ACHN (cell line): ENCODE measurements around the gene RPAP3.
A peak's percentile ranks its signal among the peaks of the same experiment; 100 is the strongest.

Experiments
- DNase-seq: peaks from one replicate; pipeline ENCODE4 v3.0.0-alpha.2; 2015
- in situ Hi-C: cut with HindIII; loops from 2 replicates; pipeline ENCODE4 v1.10.0; 2017; ENCODE audit warnings: low sequenced_read_pairs, low pct_ligation_motif_present, low pct_unique_long_range_greater_than_20kb

Gene RPAP3

DNA sequence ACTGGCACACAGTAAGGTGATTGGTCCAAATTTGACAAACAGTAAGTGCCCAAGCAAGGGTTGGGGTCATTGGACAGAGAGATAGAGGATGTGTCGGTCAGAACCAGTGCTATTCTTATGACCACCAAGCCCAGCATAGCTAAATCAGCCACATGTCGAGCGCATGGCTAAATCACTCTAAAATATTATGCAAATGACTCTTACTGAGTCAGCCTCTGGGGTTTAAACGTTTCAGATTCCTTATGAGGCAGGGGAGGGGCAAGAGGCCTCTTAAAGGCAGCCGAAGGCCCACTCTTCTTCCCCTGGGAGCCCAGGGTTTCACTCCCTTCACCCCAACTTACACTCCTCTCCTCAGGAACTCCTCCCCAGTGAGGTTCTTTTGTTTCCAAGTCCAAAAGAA is 20.1 kb upstream of the RPAP3 start:
- in situ Hi-C loops, result no loop called here
- DNase-seq, result no peak

DNA sequence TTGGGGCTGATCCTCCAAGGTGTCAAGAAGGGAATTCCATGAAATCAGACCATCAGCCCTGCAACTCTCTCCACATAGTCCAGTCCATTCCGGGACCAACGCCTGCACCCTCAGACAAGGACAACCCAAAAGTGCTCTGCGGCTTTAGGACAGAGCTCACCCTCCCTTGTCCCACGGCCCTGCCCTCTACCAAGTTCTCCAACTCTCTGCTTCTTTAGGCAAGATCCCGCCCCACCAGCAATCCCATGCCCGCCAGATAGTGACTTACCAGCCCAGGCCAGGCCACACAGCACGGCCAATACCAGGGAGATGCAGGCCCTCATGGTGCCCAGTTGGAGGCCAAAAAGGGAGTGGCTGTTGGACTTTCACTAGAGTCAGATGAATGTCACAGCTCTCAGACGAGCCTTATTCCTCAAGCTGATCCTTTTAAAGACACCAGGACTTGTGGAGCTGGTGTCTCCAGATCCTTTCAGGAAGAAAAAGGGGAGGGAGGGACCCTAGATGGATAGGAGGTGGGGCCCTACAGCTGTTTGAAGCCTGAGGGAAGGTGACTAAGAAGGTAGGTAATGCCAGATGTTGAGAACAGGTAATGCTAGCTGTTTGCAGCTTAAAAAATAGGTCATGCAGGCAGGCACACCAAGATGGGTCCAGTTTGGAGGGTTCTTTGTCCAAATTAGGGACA is 19.4 kb upstream of the RPAP3 start, which contains the start of gene ENDOU:
Gene ENDOU, minus strand, starts transcription at position 400 of the 682 bp plus-strand sequence. Its CDS starts 77 bp downstream, at position 323.
- in situ Hi-C loops, result no loop called here
- no peak for DNase-seq

DNA sequence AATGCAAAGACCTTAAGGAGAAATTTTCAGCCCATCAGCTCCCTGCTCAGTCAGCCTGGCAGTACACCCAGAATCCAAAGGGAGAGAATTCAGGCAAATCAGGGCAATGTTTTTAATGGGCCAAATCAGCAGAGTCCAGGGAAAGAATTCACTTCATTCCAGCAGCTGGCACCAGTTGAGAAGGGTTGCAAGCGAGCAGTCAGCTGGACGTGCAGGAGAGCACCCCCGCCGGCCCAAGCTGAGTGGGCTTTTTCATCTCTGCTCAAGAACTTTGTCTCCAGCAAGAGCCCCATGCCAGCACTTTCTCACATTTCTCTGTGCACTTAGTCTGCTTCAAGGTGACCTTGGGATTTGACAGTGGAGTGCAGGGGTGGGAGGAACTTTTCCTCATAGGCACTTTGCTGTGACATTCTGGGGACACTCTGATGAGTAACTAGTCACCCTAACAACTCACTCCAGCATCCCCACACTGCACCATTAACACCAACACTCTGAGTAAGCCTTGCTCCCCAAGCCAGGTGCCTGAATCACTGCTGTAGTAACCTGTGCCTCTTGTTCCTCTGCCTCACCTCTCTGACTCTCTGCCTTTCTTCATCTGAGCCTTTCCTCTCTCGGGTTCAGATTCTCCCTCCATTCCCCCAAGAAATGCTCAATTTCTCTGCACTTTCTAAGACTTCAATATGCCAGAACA is 17.3 kb upstream of the RPAP3 start:
- in situ Hi-C loops, result no loop called here
- DNase-seq, result no peak

DNA sequence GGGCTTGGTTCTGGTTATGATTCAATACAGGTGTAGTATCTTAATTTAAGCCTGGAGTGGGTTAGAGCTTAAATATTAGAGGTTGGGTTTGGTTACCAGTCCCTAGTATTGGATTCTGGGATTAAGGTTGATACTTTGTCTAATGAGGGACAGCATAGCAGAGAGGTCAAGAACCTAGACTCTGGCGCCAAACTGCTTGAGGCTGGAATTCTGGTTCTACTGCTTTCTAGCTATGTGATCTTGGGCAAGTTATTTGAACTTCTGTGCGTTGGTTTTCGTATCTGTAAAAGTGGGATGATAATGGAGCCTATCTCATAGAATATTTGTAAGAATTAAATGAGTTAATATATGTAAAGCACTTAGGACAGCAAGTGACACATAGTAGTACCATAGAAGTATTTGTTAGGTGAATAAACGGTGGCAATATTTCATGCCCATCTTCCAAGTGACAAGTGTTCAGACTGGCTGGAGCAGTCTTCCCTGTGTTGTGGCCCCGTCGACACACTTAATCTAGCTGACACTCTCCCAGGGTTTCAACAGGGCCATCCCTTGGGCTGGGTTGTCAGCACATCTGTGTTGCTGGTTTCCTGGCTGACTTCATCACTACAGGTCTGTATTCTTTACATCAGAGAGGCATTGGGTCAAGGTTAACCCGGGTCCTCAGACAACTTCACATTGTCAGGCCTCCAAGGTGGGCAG is 16.5 kb upstream of the RPAP3 start:
- DNase-seq, result no peak
- in situ Hi-C loops, result no loop called here

DNA sequence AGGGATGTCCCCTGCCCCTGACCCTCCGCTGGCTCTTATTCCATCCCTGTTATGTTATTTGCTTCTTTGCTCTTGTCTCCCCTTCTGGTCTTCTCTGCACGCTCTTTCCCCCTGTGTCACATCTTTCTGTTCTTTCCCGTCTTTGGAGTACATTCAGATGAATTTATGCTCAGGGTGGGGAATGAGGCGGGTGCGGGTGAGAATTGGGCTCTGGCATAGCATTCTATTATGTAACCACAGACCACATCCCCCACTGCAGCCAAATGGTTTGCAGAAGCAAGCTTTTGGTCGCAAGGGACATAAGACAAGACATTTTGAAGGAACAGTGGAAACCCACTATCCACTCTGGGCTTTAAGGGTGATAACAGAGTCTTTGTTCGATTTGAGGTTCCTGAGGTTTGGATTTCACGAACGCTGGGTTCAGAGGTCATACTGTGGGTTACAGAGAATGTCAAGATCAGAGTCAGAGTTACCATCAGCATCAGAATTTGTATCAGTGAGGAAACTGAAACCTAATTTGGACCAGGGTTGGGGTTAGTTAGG is 15.7 kb upstream of the RPAP3 start:
- DNase-seq, result no peak
- in situ Hi-C loops, result no loop called here

DNA sequence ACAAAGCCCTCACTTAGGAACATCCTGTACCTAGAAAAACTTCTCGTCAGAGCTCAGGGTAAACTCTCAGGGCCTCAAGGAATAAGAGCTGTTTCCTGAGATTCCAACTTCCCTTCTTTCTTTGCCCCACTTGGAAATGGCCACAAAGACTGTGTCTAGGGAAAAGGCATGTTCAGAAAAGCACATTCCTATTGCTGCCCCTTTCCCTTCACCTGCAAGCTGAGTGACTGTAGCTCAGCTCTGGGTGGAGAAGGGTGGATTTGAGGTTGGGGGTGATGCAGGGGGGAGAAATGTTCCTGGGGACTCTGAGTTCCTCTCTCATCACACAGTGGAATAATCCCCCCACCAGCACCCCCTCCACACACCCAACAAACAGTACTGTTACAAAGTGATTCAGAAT is 12.7 kb upstream of the RPAP3 start:
- DNase-seq, result no peak
- in situ Hi-C loops, result loop anchor here (10.0 kb wide), 1 partner anchor 56 kb away; the partner anchor contains the start of gene SLC48A1

DNA sequence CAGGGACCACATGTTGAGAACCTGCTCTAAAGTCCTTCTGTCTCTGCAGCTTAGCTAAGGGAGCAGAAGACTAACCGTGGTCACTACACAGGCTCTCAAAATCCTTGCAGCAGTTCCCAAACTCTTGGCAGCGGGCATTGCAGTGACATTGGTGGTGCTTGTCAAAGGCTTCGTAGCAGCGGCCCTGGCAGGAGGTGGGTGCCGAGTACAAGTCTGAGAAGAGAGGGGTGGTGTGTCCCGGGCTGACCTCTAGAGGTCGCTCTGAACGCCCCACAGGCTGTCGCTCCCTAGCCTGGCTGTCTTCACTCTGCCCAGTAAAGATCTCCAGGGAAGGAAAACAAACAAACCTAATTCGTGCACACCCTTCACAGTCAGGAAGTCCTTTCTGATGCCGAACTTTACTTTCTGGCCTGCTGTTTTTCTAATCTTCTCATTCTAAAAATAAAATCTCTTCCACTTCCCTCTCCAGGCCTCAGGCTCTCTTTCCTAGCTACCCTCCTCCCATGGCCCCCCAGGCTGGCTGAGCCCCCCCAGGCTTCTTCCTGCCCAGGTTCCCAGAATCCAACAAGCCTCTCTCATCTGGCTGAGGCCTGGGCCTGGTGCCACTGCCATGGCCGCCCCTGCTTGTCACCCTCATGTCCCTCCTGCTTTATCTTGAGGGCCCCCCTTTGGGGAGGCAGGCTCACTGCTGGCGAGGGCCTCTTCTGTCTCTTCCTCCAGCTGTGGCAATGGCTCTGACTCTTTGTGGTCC is 11.8 kb upstream of the RPAP3 start:
- peak; percentile 75 for DNase-seq
- in situ Hi-C loops, result loop anchor here (10.0 kb wide), 1 partner anchor 57 kb away; the partner anchor contains the start of gene SLC48A1

DNA sequence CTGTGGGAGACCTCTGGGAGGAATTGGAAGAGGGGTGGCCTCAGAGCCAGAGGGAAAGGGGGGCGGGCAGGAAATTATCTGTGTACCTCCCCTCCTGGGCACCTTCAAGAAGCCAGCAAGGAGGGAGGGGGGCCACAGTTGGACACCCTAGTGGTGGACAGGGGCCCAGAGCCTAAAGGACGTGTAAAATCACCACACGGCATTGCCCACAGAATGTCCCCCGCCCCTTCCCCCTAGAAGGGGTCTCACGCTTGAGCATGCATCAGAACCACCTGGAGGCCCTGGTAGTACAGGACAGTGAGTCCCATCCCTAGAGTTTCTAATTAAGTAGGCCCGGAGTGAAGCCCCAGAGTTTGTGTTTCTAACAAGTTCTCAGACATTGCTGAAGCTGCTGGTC is 11.2 kb upstream of the RPAP3 start:
- in situ Hi-C loops, result loop anchor here (10.0 kb wide), 1 partner anchor 58 kb away; the partner anchor contains the start of gene SLC48A1

DNA sequence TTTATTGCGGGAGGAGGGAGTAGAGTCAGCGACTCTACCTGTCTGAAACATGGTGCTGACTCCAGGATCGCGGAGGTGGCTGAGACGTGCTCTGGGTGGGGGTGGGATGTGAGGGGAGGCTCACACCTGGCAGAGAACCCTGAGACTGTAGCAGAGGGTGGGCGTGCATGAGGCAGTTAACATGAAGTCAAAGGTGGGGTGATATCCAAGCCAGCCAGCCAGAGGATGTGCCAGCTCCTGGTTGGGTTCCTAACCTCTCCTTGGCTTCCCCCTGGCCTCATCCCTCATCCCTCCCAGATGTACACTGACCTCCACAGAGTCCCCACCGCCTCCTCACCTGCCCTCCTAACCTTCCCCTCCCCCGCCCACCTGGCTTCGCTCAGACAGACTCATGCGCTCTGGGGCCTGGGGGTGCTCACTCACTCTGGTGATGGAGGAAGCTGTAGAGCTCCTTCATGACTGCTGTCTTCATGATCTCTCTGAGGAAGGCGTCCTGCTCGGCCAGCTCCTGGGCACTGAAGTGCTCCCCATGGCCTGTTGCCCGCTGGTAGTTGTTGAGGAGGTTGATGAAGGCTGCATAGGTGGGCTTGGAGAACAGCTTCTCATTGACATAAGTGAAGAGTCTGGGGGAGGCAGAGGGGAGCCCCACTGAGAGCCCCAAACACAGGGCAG is 10.2 kb upstream of the RPAP3 start:
- in situ Hi-C loops, result loop anchor here (10.0 kb wide), 1 partner anchor 59 kb away; the partner anchor contains the start of gene SLC48A1
- no peak for DNase-seq

More for the DNA sequence above, 11.2 kb upstream of the RPAP3 start:
- DNase-seq, result no peak

DNA sequence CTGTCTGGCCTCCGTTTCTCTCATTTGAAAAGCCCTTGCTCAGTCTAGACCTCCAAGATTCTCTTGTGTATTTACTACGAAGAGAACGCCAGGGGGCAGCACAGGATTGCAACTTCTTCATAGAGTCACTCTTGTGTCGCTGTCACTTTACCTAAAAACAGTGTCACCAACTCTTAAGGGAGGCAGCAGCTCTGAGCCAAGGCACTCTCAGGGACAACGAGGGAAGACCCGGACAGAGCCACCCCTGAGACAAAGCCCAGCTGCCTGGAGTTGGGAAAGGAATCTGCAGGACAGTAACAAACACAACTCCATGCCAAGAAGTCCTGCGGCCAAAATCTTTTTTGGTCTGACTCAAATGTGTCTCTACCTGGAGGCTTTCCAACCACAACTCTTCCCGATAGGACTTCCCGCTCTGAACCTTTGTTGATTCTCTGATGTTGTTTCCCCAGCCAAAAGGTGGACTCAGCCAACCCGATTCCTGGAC is 9.6 kb upstream of the RPAP3 start:
- in situ Hi-C loops, result loop anchor here (10.0 kb wide), 1 partner anchor 59 kb away; the partner anchor contains the start of gene SLC48A1
- peak; percentile 77 for DNase-seq

DNA sequence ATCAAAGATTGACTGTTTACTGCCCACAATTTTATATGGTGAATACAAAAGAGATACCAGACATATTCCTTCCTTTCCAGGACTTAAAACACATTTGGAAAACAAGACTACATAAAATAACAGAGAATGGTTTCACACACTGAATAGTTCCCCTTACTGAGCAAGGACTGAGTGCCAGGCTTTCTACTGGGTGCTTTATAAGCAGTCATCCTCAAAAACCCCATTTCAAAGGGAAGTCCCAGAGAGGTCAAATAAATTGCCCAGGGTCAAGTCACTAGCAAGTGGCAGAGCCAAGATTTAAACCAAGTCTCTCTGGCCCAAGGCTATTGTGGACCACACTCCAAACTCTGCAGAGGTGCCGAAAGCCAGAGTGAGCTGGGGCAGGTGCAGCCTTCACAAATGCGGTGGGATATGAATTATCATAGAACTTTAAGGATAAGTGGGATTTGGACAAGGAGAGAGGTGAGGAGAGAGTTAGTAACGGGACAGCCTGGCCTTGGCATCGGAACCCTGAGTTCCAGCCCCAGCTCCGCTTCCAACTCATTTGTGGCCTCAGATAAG is 9.1 kb upstream of the RPAP3 start:
- DNase-seq, result no peak
- in situ Hi-C loops, result loop anchor here (10.0 kb wide), 1 partner anchor 60 kb away; the partner anchor contains the start of gene SLC48A1

DNA sequence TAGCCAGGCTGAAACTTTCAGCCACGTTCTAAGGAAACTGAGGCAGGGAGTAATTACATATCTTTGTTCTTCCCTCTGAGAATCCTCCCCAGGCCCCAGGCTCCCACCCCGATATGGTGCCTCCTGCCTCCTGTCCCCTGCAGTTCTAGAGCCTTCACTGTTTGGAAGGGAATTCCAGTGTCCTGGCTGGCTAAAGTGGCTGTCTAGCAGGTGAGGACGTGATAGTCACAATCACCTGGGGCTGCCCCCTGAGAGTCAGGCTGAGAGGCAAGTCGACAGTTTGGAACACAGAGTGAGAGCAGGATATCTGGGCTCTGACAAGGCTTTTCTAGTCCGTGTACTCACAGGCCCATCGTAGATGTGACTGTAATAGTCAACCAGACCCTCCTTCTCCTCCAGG is 6.3 kb upstream of the RPAP3 start:
- no peak for DNase-seq
- in situ Hi-C loops, result loop anchor here (10.0 kb wide), 1 partner anchor 63 kb away; the partner anchor contains the start of gene SLC48A1

DNA sequence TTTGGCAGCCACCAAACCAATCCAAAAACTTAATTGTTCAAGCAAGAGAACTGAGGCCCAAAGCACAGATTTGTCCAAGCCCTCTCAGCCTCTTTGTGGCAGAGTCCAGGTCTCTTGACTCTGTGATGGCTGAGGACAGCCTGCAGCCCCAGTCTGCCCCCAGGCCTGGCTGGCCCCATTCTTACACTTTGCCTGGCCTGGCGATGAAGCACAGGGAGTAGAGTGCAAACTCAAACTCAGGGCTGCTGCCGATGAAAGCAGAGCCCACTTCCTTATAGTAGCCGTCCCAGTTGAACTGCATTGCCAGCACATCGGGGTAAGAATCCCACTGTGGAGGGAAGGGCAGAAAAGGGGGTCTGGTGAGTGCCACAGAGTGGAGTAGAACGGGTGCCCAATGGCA is 5.6 kb upstream of the RPAP3 start:
- in situ Hi-C loops, result loop anchor here (10.0 kb wide), 1 partner anchor 63 kb away; the partner anchor contains the start of gene SLC48A1
- DNase-seq, result no peak

DNA sequence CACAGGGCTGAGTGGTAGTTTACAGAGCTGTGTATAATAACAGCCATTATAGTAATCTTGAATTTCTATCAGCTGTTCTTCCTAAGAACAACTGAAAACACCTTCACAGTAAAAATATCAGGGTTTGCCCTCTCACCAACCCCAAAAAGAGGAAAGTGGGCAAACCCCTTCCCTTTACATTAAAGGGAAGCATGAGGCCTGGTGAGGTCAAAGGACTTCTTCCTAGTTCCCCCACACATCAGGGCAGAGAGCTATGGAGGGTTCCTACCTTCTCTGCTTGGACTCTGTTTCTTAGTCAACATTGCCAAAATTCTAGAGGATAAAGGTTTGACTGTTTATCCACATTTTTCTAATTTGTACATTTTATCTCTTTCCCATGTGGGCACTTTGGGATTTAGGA is 4.4 kb upstream of the RPAP3 start:
- no peak for DNase-seq
- in situ Hi-C loops, result loop anchor here (10.0 kb wide), 1 partner anchor 65 kb away; the partner anchor contains the start of gene SLC48A1

DNA sequence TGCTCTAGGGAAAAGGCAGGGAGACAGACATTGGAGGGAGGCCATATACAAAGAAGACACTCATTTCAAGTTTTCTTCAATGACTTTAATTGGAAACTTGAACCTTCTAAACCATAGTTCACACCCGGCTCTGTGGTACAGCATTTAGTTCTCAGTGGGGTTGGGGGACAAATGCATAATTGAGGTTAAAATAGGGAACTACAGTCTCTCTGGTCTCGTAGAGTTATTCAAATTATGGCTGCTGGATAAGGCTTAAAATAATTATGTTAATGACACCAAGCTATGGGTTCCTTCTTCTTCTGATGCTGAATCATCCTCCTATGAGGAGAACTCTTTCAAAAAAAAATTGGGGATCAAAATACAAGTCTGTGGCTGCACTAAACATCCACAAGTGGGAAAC is 3.8 kb upstream of the RPAP3 start:
- no peak for DNase-seq
- in situ Hi-C loops, result loop anchor here (10.0 kb wide), 1 partner anchor 65 kb away; the partner anchor contains the start of gene SLC48A1

DNA sequence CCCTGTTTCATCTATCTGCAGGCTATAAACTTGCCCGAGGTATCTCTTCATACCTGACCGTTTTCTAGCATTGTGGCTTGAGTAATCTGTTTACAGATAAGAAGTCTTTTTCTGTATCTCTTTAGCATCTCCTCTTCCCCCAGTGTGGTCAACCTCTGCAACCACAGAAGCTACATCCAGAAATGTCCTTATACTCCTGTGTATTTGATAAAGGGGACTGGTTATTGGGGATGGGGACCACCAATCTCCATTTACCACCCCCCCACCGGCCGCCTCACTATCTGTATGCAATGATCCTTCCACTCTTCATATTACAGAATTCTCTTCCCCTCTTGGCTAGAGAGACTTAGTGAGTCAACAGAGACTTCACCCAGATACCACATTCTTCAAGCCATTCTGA is 3.4 kb upstream of the RPAP3 start:
- in situ Hi-C loops, result no loop called here
- DNase-seq, result no peak

DNA sequence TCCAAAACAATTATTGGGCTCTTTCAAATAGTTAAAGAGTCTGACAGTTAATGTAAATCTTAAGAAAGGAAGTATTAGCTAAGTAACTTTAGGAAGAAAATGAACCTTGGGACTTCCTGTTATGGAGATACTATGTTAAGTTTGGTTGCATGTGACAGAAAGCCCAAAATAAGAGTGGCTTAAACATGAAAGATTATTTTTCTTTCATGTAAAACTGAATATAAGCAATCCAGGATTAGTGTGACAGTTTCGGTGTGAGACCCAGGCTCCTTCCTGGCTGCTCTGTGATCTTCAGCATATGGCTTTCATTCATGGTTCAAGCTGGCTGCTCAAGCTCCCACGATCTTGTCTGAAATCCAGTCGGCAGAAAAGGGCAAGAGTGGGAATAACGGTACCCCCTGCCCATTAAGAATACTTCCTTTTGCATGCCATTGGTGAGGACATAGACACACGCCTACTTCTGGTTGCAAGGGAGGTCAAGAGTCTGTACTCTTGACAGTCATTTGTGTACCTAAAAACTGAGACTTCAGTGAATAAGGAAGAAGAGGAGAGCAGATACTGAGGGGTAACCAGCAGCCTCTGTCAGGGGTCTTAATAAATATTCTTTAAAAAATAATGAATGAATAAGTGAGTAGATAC is 2.2 kb upstream of the RPAP3 start:
- DNase-seq, result no peak
- in situ Hi-C loops, result no loop called here
